ENCODE data around the gene FGF8. TPM values are rescaled to one million over a fixed set of nuclear protein-coding genes. Genes with fewer than 3 reads are reported as not detected.

Gene FGF8
- total and polyA plus RNA-seq, 10 of the 15 experiments (the other 5 are each of a cell fraction or from before 2014, with no cell fraction given), result 0.08 to 0.43 (median 0.17) TPM; not detected in 7

GRCh38 chr10:101783736-101784118 lies 7.8 kb upstream of the FGF8 start:
- Histone ChIP-seq H4K20me1 (ENCODE audit: control insufficient read depth, insufficient read depth) (no peaks in the 10 kb centered on the region), H3K79me2 (ENCODE audit: control insufficient read depth, insufficient read depth, low read length) (peaks cover 11% of the 10 kb centered on the region), H2AFZ (ENCODE audit: control insufficient read depth, low read depth, low read length) (peak overlapping the region; percentile 25; the same call in 1 of the 2 replicates), H3K9ac (ENCODE audit: control insufficient read depth, insufficient read depth, low read length) (peak overlapping the region; percentile 74), H3K27me3 (replicated peaks in 1 of 2; ENCODE audit: control insufficient read depth in 2 of 2, insufficient read depth in 2 of 2, low read length in 1 of 2) (no peaks in the 10 kb centered on the region), H3K4me1 (ENCODE audit: control insufficient read depth, insufficient read depth, low read length) (peaks cover 37% of the 10 kb centered on the region), H3K27ac (ENCODE audit: control insufficient read depth, insufficient read depth) (peak overlapping the region; percentile 71), H3K4me3 (peak overlapping the region; percentile 85), H3K36me3 (ENCODE audit: control insufficient read depth in 2 of 2, insufficient read depth in 2 of 2, low read length in 1 of 2) (peaks cover 4 to 12% of the 10 kb centered on the region in 2 experiments; a peak in 3 of 4 replicates), H3K9me3 (replicated peaks; ENCODE audit: control insufficient read depth, insufficient read depth, low read length) (no peaks in the 10 kb centered on the region), H3K4me2 (ENCODE audit: control insufficient read depth, insufficient read depth) (peak overlapping the region; percentile 60)
- in situ Hi-C loops (cut with MboI) (loop anchor here (5.0 kb wide), 2 partner anchors 176 to 571 kb away; no protein-coding TSS in a partner anchor), intact Hi-C loops (cut with micrococcal nuclease; ENCODE audit: unreplicated experiment) (loop anchor here (5.0 to 10.0 kb wide), 2 partner anchors 91 to 429 kb away; partner anchors contain the start of gene BTRC)
- no peak for TF ChIP-seq CREB1 (IDR thresholded peaks at IDR 0.05; ENCODE audit: low read depth)
- no peak for TF ChIP-seq ZBTB11 (CRISPR knock-in tag; IDR thresholded peaks at IDR 0.05)
- TF ChIP-seq NFXL1 (IDR thresholded peaks at IDR 0.05; ENCODE audit: borderline replicate concordance), result no peak
- TF ChIP-seq SMAD5 (IDR thresholded peaks at IDR 0.05; ENCODE audit: low read depth), result no peak
- no peak for TF ChIP-seq ZNF217 (IDR thresholded peaks at IDR 0.05)
- TF ChIP-seq SRF (IDR thresholded peaks at IDR 0.05; ENCODE audit: low read depth in 2 of 2, low read length in 2 of 2), result no peak
- no peak for TF ChIP-seq GABPA (IDR thresholded peaks at IDR 0.05; ENCODE audit: low read depth)
- no peak for TF ChIP-seq PML (IDR thresholded peaks at IDR 0.05; ENCODE audit: low read length)
- TF ChIP-seq BCL3 (IDR thresholded peaks at IDR 0.05; ENCODE audit: borderline replicate concordance, insufficient read depth, low read depth, low read length, poor library complexity, severe bottlenecking), result peak; percentile 8
- 0 out of 2 replicates have a peak, but pooled peaks have one; percentile 22 for TF ChIP-seq ZBED1 (IDR thresholded peaks at IDR 0.05; ENCODE audit: borderline replicate concordance)
- no peak for TF ChIP-seq POLR2A (IDR thresholded peaks at IDR 0.05; ENCODE audit: low read depth, low read length)
- TF ChIP-seq TCF12 (IDR thresholded peaks at IDR 0.05; ENCODE audit: low read depth, low read length), result no peak
- no peak for TF ChIP-seq IRF4 (IDR thresholded peaks at IDR 0.05; ENCODE audit: low read depth, low read length)
- TF ChIP-seq USF1 (IDR thresholded peaks at IDR 0.05; ENCODE audit: borderline replicate concordance, extremely low read length, insufficient read depth, low read depth, low read length), result no peak
- TF ChIP-seq POLR2AphosphoS5 (IDR thresholded peaks at IDR 0.05; ENCODE audit: low read length), result peak; percentile 41; the same call in 1 of the 2 replicates
- peak; percentile 19; the same call in 1 of the 2 replicates for TF ChIP-seq MTA3 (IDR thresholded peaks at IDR 0.05; ENCODE audit: borderline replicate concordance, low read length)
- TF ChIP-seq EZH2 (IDR thresholded peaks at IDR 0.05; ENCODE audit: borderline replicate concordance, control insufficient read depth, low read depth, low read length), result no peak
- TF ChIP-seq CBX3 (IDR thresholded peaks at IDR 0.05; ENCODE audit: borderline replicate concordance, low read depth), result no peak
- TF ChIP-seq RAD21 (IDR thresholded peaks at IDR 0.05; ENCODE audit: insufficient read depth, low read depth, low read length), result no peak
- 69% methylated on average over 10 of the region's 10 CpGs for WGBS (ENCODE audit: insufficient coverage, insufficient replicate concordance, low lambda C conversion rate, missing lambda C conversion rate)
- ChIA-PET RAD21 (ENCODE audit: unreplicated experiment) (interaction anchor here (1.0 to 7.9 kb wide), 5 partner anchors 12 to 224 kb away, joined by 3 to 172 read pairs (median 4); no protein-coding TSS in a partner anchor), POLR2A (interaction anchor here (0.6 to 3.1 kb wide), 6 partner anchors 13 to 181 kb away, joined by 3 to 17 read pairs (median 3); partner anchors contain the start of gene OGA), SMC1A (ENCODE audit: uncharacterized antibody, unreplicated experiment) (interaction anchor here (0.7 to 7.9 kb wide), 14 partner anchors 11 to 288 kb away, joined by 3 to 139 read pairs (median 4); partner anchors contain the start of gene OGA), CTCF (interaction anchor here (0.8 to 9.8 kb wide), 22 partner anchors 13 to 330 kb away, joined by 3 to 334 read pairs (median 4); partner anchors contain the start of genes DPCD, OGA and POLL)
- FAIRE-seq, result no peak
- no peak for DNase-seq (ENCODE audit: low read depth, low spot score)
- no peak for ATAC-seq
- BruUV-seq (replicated peaks), result no TSS peak
